Endodermal cell (in vitro differentiated cells): ENCODE measurements around the gene NFATC2. TPM values are rescaled to one million over a fixed set of nuclear protein-coding genes. Genes with fewer than 3 reads are reported as not detected.

Experiments
- DNase-seq: peaks from one replicate; pipeline ENCODE4 v3.0.0-alpha.2; 2017
- H3K27ac ChIP-seq: 2 replicates; pipeline ENCODE4 v1.5.1; 2013; ENCODE audit warnings: mild to moderate bottlenecking, low read depth, low read length, moderate library complexity
- H3K27me3 ChIP-seq: 2 replicates; pipeline ENCODE4 v1.6.1; 2013; ENCODE audit warnings: mild to moderate bottlenecking, low read length, moderate library complexity; ENCODE audit not compliant: insufficient read depth, control insufficient read depth, poor library complexity, severe bottlenecking
- H3K36me3 ChIP-seq: 2 replicates; pipeline ENCODE4 v1.7.0; 2013; ENCODE audit warnings: mild to moderate bottlenecking, low read length, moderate library complexity; ENCODE audit not compliant: control insufficient read depth, insufficient read depth
- H3K4me1 ChIP-seq: one replicate; pipeline ENCODE4 v1.7.0; 2013; ENCODE audit warnings: low read length; ENCODE audit not compliant: control insufficient read depth, insufficient read depth
- H3K4me3 ChIP-seq: 2 replicates; pipeline ENCODE4 v1.5.1; 2013; ENCODE audit warnings: mild to moderate bottlenecking, low read length, moderate library complexity
- H3K9ac ChIP-seq: 2 replicates; pipeline ENCODE4 v1.6.1; 2013; ENCODE audit warnings: mild to moderate bottlenecking, low read length, moderate library complexity; ENCODE audit not compliant: poor library complexity, severe bottlenecking; ENCODE audit errors: extremely low read depth
- H3K9me3 ChIP-seq: 2 replicates; pipeline ENCODE4 v1.6.1; 2013; ENCODE audit warnings: mild to moderate bottlenecking, low read length, moderate library complexity; ENCODE audit not compliant: control insufficient read depth
- H3K27ac Mint-ChIP-seq: 2 replicates; pipeline ENCODE4 v1.8.0; 2020; ENCODE audit warnings: mixed read lengths
- H3K27me3 Mint-ChIP-seq: 2 replicates; pipeline ENCODE4 v1.8.0; 2021; ENCODE audit warnings: mild to moderate bottlenecking, mixed read lengths; ENCODE audit not compliant: insufficient read depth
- H3K36me3 Mint-ChIP-seq: 2 replicates; pipeline ENCODE4 v1.8.0; 2020; ENCODE audit warnings: low read depth, mixed read lengths
- H3K4me1 Mint-ChIP-seq: 2 replicates; pipeline ENCODE4 v1.8.0; 2020; ENCODE audit warnings: mixed read lengths
- H3K4me3 Mint-ChIP-seq: 2 replicates; pipeline ENCODE4 v1.8.0; 2020; ENCODE audit warnings: mild to moderate bottlenecking, moderate library complexity, mixed read lengths
- H3K9me3 Mint-ChIP-seq: 2 replicates; pipeline ENCODE4 v1.8.0; 2020; ENCODE audit warnings: mild to moderate bottlenecking, mixed read lengths
- CTCF ChIP-seq: fragments of 200-600 bp; sonication (generic); conservative IDR thresholded peaks from 2 replicates; pipeline ENCODE4 v1.5.0; 2021; ENCODE audit warnings: antibody characterized with exemption, mild to moderate bottlenecking
- WGBS, 2 experiments: methylation state at CpG; one replicate each; pipeline versions ENCODE4 v1.1.5 to v1.1.7; 2013; ENCODE audit warnings: missing lambda C conversion rate in 2 of 2, mixed read lengths in 1 of 2; ENCODE audit not compliant: insufficient coverage in 1 of 2, insufficient read length in 1 of 2; 5-methylcytosine and 5-hydroxymethylcytosine counted together
- total RNA-seq, 2 donors: library from RNA; stranded (reverse); fragmentation: NEBNext Ultra II Directional in 1 of 2; extraction: Animal tissue kit (Norgen Biotek cat#: 25700) in 1 of 2; gene quantifications; 2 replicates in 1 of 2; 3 replicates in 1 of 2; pipeline ENCODE4 v1.2.1, GENCODE V29; 2021

NFATC2 gene
- total RNA-seq, 2 donors from 2014 or later = 1.5 to 2.1 TPM

GRCh38 chr20:51513545-51513944, 29.0 kb downstream of the NFATC2 start:
- H3K9me3 Mint-ChIP-seq = no peaks in the 10 kb centered on the region
- Histone ChIP-seq H3K27me3 (no peaks in the 10 kb centered on the region), H3K9ac (no peak overlapping the region), H3K4me3 (no peak overlapping the region), H3K9me3 (no peaks in the 10 kb centered on the region), H3K27ac (no peak overlapping the region), H3K4me1 (no peaks in the 10 kb centered on the region), H3K36me3 (no peaks in the 10 kb centered on the region)
- no peak for DNase-seq
- H3K27ac Mint-ChIP-seq = no peak overlapping the region
- no peaks in the 10 kb centered on the region for H3K36me3 Mint-ChIP-seq
- no peaks in the 10 kb centered on the region for H3K4me1 Mint-ChIP-seq
- peaks cover 1% of the 10 kb centered on the region for H3K27me3 Mint-ChIP-seq
- H3K4me3 Mint-ChIP-seq = no peak overlapping the region
- no peak for TF ChIP-seq CTCF
- WGBS, 2 experiments = 94% methylated on average over 3 to 4 of the region's 4 CpGs

GRCh38 chr20:51512645-51513044, 29.9 kb downstream of the NFATC2 start:
- TF ChIP-seq CTCF = no peak
- H3K27ac ChIP-seq = no peak overlapping the region
- no peak overlapping the region for H3K4me3 ChIP-seq
- Mint-ChIP-seq H3K36me3 (no peaks in the 10 kb centered on the region), H3K4me3 (no peak overlapping the region), H3K27ac (no peak overlapping the region), H3K9me3 (no peaks in the 10 kb centered on the region), H3K27me3 (peaks cover 1% of the 10 kb centered on the region), H3K4me1 (no peaks in the 10 kb centered on the region)
- no peaks in the 10 kb centered on the region for H3K27me3 ChIP-seq
- no peak overlapping the region for H3K9ac ChIP-seq
- 95 to 100% methylated on average over 1 to 2 of the region's 2 CpGs for WGBS, 2 experiments
- no peak for DNase-seq
- H3K4me1 ChIP-seq = no peaks in the 10 kb centered on the region
- H3K9me3 ChIP-seq = no peaks in the 10 kb centered on the region
- H3K36me3 ChIP-seq = no peaks in the 10 kb centered on the region

- Mint-ChIP-seq H3K9me3 (no peaks in the 10 kb centered on the region), H3K27me3 (peaks cover 1% of the 10 kb centered on the region), H3K4me1 (peaks cover 1% of the 10 kb centered on the region), H3K4me3 (no peak overlapping the region), H3K36me3 (no peaks in the 10 kb centered on the region), H3K27ac (no peak overlapping the region)
- H3K9ac ChIP-seq = no peak overlapping the region
- no peak for TF ChIP-seq CTCF
- WGBS, 2 experiments = 90 to 92% methylated on average over 7 to 10 of the region's 10 CpGs
- H3K27me3 ChIP-seq = no peaks in the 10 kb centered on the region
- no peaks in the 10 kb centered on the region for H3K9me3 ChIP-seq
- H3K36me3 ChIP-seq = no peaks in the 10 kb centered on the region
- H3K4me1 ChIP-seq = no peaks in the 10 kb centered on the region
- H3K4me3 ChIP-seq = no peak overlapping the region
- no peak for DNase-seq
- no peak overlapping the region for H3K27ac ChIP-seq
These were observed 30.5 kb downstream of the NFATC2 start for GRCh38 chr20:51511861-51512619.
